Measurements from ENCODE around the gene SOCS2. TPM values are rescaled to one million over a fixed set of nuclear protein-coding genes. Genes with fewer than 3 reads are reported as not detected.

The SOCS2 gene
- total RNA-seq, 1 experiment from 2014 or later: 57.2 TPM

GRCh38 chr12:93612776-93613175 lies 40.3 kb downstream of the SOCS2 start:
- WGBS (ENCODE audit: extremely low coverage, insufficient read length, low lambda C conversion rate): no CpG with 5 or more reads among the region's 4 CpGs
- Histone ChIP-seq H3K4me2 (ENCODE audit: insufficient read depth, insufficient read length, low read length) (no peak overlapping the region), H3T11ph (ENCODE audit: low read length) (no peak overlapping the region), H2BK15ac (ENCODE audit: low read depth, low read length) (no peak overlapping the region), H4K20me1 (ENCODE audit: control insufficient read depth, insufficient read depth, insufficient read length) (no peaks in the 10 kb centered on the region), H3K27me3 (ENCODE audit: insufficient read depth, low read length) (no peaks in the 10 kb centered on the region), H2AK5ac (ENCODE audit: insufficient read length, low read length) (no peak overlapping the region), H2BK12ac (ENCODE audit: insufficient read length, low read depth, low read length) (no peak overlapping the region), H3K23me2 (ENCODE audit: insufficient read length, low read depth, low read length, poor library complexity, severe bottlenecking) (no peaks in the 10 kb centered on the region), H2BK20ac (ENCODE audit: low read depth, low read length, poor library complexity, severe bottlenecking) (no peak overlapping the region), H3K9ac (ENCODE audit: extremely low read depth, insufficient read length, low read length) (no peak overlapping the region), H3K14ac (ENCODE audit: insufficient read depth, low read length) (no peak overlapping the region), H3K27ac (ENCODE audit: insufficient read length, low read depth, low read length) (no peak overlapping the region), H2BK120ac (ENCODE audit: low read depth, low read length, poor library complexity, severe bottlenecking) (no peak overlapping the region), H4K91ac (ENCODE audit: insufficient read length, low read depth, low read length) (no peak overlapping the region), H3K23ac (ENCODE audit: insufficient read length, low read depth, low read length) (no peak overlapping the region), H3K79me1 (ENCODE audit: insufficient read depth, low read depth, low read length, poor library complexity, severe bottlenecking) (no peaks in the 10 kb centered on the region), H2BK5ac (ENCODE audit: insufficient read length, low read length) (no peak overlapping the region), H2AFZ (ENCODE audit: low read length) (peak overlapping the region; percentile 80), H3K18ac (ENCODE audit: insufficient read length, low read depth, low read length) (no peak overlapping the region), H3K4ac (ENCODE audit: low read depth, low read length) (no peak overlapping the region), H3K79me2 (ENCODE audit: insufficient read depth, low read length) (no peaks in the 10 kb centered on the region), H3K4me1 (ENCODE audit: insufficient read depth, low read length) (peaks cover 9% of the 10 kb centered on the region; the same call in 1 of the 2 replicates), H4K8ac (replicated peaks; ENCODE audit: insufficient read length, low read depth, low read length) (no peak overlapping the region), H4K5ac (ENCODE audit: insufficient read length, low read depth, low read length) (no peak overlapping the region), H3K56ac (ENCODE audit: insufficient read length, low read depth, low read length) (no peak overlapping the region), H3K9me3 (ENCODE audit: control insufficient read depth, low read depth, low read length) (no peaks in the 10 kb centered on the region)
- peaks cover 49 to 56% of the 10 kb centered on the region in 2 experiments for H3K4me1 Mint-ChIP-seq
- no peak for DNase-seq
- H3K36me3 Mint-ChIP-seq (ENCODE audit: insufficient read depth in 1 of 3, low read depth in 3 of 3): peaks cover 0 to under 1% (median 0%) of the 10 kb centered on the region in 3 experiments; a peak in 3 of 7 replicates
- no peak for TF ChIP-seq CTCF (conservative IDR thresholded peaks at IDR 0.05)
- H3K4me3 Mint-ChIP-seq: no peak overlapping the region
- H3K27me3 Mint-ChIP-seq (ENCODE audit: low read depth): no peaks in the 10 kb centered on the region
- peak overlapping the region; percentile 22 to 48 (median 30); a peak in 3 of 7 replicates for H3K27ac Mint-ChIP-seq
- peaks cover 3 to 4% of the 10 kb centered on the region in 2 experiments; a peak in 4 of 5 replicates for H3K9me3 Mint-ChIP-seq

Data from H9 (cell line).